ENCODE measurements around the gene PRDM10. TPM values are rescaled to one million over a fixed set of nuclear protein-coding genes. Genes with fewer than 3 reads are reported as not detected.
"Not testable (repeated sequence)": the region's sequence is repeated elsewhere in the genome, so short reads cannot be mapped to it uniquely, and the experiment has no call there.

The PRDM10 gene
- total RNA-seq, 1 donor from 2014 or later = 11.2 TPM

DNA sequence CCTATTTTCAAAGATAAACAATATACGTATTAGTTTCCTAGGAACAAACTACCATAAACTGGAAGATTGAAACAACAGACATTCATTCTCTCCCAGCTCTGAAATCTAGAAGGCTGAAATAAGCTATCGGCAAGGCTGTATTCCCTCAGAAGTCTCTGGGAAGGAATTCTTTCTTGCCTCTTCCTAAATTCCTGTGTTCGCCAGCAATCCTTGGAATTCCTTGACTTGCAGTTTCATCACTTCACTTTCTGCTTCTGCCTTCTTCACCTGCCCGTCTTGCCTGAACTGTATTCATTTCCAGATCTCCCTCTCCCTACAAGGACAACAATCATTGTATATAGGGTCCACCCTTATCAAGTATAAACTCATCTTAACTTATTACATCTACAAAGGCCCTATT is 17.7 kb upstream of the PRDM10 start:
- intact Hi-C loops (cut with micrococcal nuclease) = no loop called here

DNA sequence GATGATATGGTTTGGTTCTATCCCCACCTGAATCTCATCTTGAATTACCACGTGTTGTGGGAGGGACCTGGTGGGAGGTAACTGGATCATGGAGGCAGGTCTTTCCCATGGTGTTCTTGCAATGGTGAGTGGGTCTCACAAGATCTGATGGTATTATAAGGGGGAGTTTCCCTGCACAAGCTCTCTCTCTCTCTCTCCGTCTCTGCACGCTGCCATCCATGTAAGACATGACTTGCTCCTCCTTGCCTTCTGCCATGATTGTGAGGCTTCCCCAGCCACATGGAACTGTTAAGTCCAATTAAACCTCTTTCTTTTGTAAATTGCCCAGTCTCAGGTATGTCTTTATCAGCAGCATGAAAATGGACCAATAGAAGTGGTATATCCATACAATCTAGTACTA is 13.2 kb upstream of the PRDM10 start:
- intact Hi-C loops (cut with micrococcal nuclease) = not testable (repeated sequence)

DNA sequence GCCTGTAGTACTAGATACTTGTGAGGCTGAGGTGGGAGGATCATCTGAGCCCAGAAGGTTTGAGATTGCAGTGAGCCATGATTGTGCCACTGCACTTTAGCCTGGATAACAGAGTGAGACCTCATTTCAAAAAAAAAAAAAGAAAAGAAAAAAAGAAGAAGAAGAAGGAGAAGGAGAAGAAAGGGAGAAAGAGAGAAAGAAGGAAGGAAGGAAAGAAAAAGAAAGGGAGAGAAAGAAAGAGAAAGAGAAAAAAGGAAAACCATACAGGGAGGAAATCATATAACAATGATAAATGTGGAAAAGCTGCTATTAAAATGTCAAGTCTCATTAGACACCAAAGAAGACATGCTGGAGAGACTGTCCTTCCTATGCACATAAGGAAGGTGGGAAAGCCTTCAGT is 5.7 kb upstream of the PRDM10 start:
- intact Hi-C loops (cut with micrococcal nuclease) = no loop called here

DNA sequence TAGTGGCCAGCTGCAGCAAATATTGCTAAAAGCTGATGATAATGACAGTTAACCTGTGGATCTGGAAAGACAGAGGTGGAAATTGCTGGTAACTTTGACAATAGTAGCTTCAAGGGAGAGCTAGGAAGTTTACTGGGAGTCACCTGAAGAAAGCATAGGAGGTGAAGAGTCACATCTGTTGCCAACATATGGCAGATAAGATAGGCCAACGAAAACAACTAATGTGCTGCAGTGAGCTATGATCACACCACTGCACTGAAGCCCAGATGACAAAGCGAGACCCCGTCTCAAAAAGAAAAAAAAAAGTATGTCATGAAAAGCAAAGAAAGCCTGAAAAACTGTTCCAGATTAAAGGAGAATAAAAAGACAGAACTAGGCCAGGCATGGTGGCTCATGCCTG is 4.3 kb upstream of the PRDM10 start:
- intact Hi-C loops (cut with micrococcal nuclease) = no loop called here

- intact Hi-C loops (cut with micrococcal nuclease) = loop anchor here (1.0 to 5.0 kb wide), 2 partner anchors 129 to 914 kb away; partner anchors contain the start of gene SNX19
Measured at GRCh38 chr11:130003717-130004001, 1.0 kb upstream of the PRDM10 start.

DNA sequence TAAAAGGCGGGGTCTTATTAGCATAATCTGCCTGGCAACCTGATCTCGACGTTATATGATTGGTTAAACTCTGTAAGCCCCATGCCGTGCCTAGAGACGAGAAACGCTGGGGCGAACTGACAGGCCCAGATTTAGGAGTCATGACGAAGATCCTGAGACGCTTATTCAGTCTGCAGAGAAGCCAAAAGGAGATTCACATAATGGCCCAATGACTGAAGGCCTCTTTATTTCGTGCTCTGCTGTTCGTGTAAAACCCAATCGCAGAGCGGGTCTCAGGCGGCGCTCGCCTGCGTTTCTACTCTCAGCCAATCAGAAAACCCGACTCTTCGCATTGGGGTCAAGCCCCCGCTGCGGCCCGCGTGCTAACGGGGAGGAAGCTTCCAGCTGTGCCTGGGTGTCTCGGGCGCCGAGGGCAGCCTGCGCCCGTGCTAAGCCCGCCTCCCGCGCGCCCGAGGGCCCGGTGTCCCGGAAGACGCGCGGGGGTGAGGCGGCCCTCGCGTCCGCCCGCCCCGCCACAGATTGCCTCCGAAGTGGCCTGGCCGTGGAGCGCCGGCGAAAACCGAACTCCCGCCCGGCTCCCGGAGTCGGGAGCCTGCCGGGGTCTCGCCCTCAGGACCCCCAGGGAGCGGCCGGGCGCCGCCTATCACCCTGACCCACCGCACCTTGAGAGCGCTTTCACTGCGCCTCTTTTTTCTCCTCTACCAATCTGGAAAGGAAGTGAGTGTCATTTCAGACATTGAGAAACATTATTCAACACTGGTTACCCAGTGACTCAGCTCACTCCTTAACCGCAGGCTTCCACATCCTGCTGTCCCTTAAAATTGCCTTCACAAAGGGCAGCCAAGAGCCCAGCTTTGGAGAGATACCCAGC is 446 bp upstream of the PRDM10 start:
- intact Hi-C loops (cut with micrococcal nuclease) = loop anchor here (1.0 to 5.0 kb wide), 5 partner anchors 66 to 914 kb away; partner anchors contain the start of genes APLP2, NFRKB and SNX19

GRCh38 chr11:130001461-130002351 is 929 bp downstream of the PRDM10 start:
- intact Hi-C loops (cut with micrococcal nuclease) = loop anchor here (1.0 to 5.0 kb wide), 4 partner anchors 68 to 916 kb away; partner anchors contain the start of genes APLP2, NFRKB and SNX19

- intact Hi-C loops (cut with micrococcal nuclease) = loop anchor here (5.0 kb wide), 1 partner anchor 917 kb away; the partner anchor contains the start of gene SNX19
Measured at GRCh38 chr11:130000552-130001176, 2.0 kb downstream of the PRDM10 start.

- intact Hi-C loops (cut with micrococcal nuclease) = no loop called here
Measured at GRCh38 chr11:129999407-129999806, 3.2 kb downstream of the PRDM10 start.

GRCh38 chr11:129998905-129999304 is 3.7 kb downstream of the PRDM10 start:
- intact Hi-C loops (cut with micrococcal nuclease) = no loop called here

DNA sequence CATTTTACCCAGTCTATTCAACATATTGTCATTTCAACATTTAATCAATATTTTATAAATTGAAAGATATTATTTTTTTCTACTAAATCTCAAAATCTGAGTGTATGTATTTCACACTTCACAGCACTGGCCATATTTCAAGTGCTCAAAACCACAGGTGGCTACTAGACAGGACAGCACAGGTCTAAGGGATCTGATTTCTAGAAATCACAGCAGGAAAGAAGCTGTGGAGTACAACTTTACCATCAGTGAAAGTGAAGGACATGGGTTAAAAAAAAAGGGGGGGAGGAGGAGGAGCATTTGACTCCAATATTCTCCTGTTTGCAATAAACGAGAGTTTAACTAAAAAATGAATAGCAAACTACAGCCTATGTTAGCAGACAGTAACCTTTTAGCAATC is 4.5 kb downstream of the PRDM10 start:
- intact Hi-C loops (cut with micrococcal nuclease) = no loop called here

DNA sequence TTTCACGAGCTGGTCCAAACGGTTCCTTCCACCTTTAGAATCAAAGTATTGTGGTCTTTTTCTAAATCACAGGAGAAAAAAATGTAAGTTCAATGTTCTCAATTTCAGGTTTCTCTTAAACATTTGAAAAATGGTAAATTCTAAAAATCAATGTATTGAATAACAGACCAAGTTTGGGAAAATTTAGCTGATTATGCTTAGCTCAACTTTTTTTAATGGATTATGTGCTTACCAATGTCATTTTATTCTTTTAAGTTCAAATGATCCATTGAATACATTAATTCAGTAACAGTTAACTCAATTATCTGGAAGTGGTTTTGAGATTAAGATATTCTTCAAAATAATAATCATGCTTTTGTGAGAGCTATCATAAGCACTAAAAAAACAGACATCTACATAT is 5.1 kb downstream of the PRDM10 start:
- intact Hi-C loops (cut with micrococcal nuclease) = no loop called here

- intact Hi-C loops (cut with micrococcal nuclease) = loop anchor here (1.0 kb wide), 1 partner anchor 26 kb away; no protein-coding TSS in a partner anchor
Measured at GRCh38 chr11:129996113-129996870, 6.3 kb downstream of the PRDM10 start.

DNA sequence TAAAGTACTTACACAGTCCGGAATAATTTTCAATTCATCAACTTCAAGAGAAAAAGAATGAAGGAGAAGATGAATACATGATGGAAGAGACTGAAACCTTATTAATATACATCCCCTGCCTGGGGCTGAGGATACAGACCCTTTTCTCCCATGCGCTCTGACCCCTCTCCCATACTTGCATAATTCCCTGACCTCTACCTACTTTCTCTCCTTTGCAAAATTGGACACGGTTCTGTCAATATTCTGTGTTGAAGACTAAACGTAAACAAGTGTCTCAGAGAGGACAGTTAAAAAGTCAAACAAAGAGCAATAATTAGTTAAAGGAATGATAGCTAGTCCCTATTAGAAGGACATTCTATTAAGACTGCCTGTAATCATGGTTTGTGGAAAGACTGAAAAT is 7.5 kb downstream of the PRDM10 start:
- intact Hi-C loops (cut with micrococcal nuclease) = no loop called here

- intact Hi-C loops (cut with micrococcal nuclease) = loop anchor here (2.0 kb wide), 1 partner anchor 140 kb away; no protein-coding TSS in a partner anchor
Measured at GRCh38 chr11:129992161-129992944, 10.3 kb downstream of the PRDM10 start.

GRCh38 chr11:129989149-129989813 is 13.4 kb downstream of the PRDM10 start:
- intact Hi-C loops (cut with micrococcal nuclease) = no loop called here

DNA sequence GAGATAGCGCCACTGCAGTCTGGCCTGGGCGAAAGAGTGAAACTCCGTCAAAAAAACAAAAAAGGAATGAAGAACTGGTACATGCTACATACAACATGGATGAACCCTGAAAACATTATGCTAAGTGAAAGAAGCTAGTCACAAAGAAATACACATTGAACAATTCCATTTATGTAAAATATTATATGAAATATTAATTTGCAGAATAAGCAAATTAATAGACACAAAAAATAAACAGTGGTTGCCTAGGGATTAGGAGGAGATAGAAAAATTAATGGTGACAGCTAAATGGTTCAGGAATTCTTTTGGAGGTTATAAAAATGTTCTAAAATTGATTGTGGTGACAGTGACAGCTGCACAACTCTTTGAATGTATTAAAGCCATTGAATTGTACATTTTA is 14.7 kb downstream of the PRDM10 start:
- intact Hi-C loops (cut with micrococcal nuclease) = no loop called here

- intact Hi-C loops (cut with micrococcal nuclease) = no loop called here
Measured at GRCh38 chr11:129985823-129986222, 16.8 kb downstream of the PRDM10 start.

GRCh38 chr11:129980086-129980485 is 22.5 kb downstream of the PRDM10 start:
- intact Hi-C loops (cut with micrococcal nuclease) = no loop called here
